HCT116 (cell line): ENCODE results near the gene CAMK2N1. TPM values are rescaled to one million over a fixed set of nuclear protein-coding genes. Genes with fewer than 3 reads are reported as not detected.
A peak's percentile ranks its signal among the peaks of the same experiment; 100 is the strongest.

Source experiments
- ATAC-seq: fragments of 200-7000 bp; cut with Tn5 transposase; 2 replicates; pipeline ENCODE4 v1.9.1; 2020; ENCODE audit warnings: mild to moderate bottlenecking, moderate library complexity
- BruUV-seq: library from RNA; stranded (reverse); fragments of 400-500 nt; replicated peaks from 2 replicates; lab custom pipeline; 2021; lab: Mats Ljungman, UMichigan
- CTCF ChIA-PET: fragments of 300-600 bp; sonication (Branson Sonifier 250); formaldehyde crosslinking; loops from one replicate; lab custom pipeline; 2021; ENCODE audit warnings: antibody characterized with exemption; lab: Charles Lee
- POLR2A ChIA-PET: fragments of 300-600, 350-600 bp; sonication (Branson Sonifier 250); formaldehyde crosslinking; loops from one replicate; lab custom pipeline; 2021; ENCODE audit warnings: antibody characterized with exemption; lab: Charles Lee
- RAD21 ChIA-PET, 2 experiments: fragments of 300-600 bp; sonication (Branson Sonifier 250); formaldehyde crosslinking; loops; one replicate each; lab custom pipeline; 2023; ENCODE audit warnings: low total read pairs in 2 of 2; ENCODE audit not compliant: uncharacterized antibody in 2 of 2, unreplicated experiment in 2 of 2, low non-redundant PET in 1 of 2; lab: Charles Lee
- DNase-seq: peaks from one replicate; pipeline ENCODE4 v3.0.0-alpha.2; 2010; ENCODE audit warnings: low read depth, low spot score
- H2AFZ ChIP-seq: fragments of 200-600 bp; shearing (Covaris generic), sonication (generic); 2 replicates; pipeline ENCODE4 v1.6.1; 2017; ENCODE audit warnings: low read depth, mixed run types, mixed read lengths, antibody characterized with exemption, low read length; ENCODE audit not compliant: poor library complexity, severe bottlenecking
- H3K27ac ChIP-seq: 2 replicates; pipeline ENCODE4 v1.5.1; 2012; ENCODE audit warnings: low read depth, low read length
- H3K27me3 ChIP-seq: fragments of 200-600 bp; sonication (generic); 2 replicates; pipeline ENCODE4 v1.6.1; 2016; ENCODE audit warnings: mixed run types, low read length, mixed read lengths; ENCODE audit not compliant: insufficient read depth
- H3K36me3 ChIP-seq, 2 experiments: fragments of 200-500 bp in 1 of 2; fragments of 200-600 bp in 1 of 2; sonication (Bioruptor generic) in 1 of 2; sonication (generic) in 1 of 2; 2 replicates each; pipeline versions ENCODE4 v1.5.1 to v1.6.1; 2014 to 2016; ENCODE audit warnings: low read length in 2 of 2, inconsistent platforms in 1 of 2, mixed read lengths in 1 of 2, mixed run types in 1 of 2; ENCODE audit not compliant: insufficient read depth in 2 of 2, control insufficient read depth in 1 of 2
- H3K4me1 ChIP-seq, 2 experiments: fragments of 200-600 bp in 1 of 2; sonication (generic) in 1 of 2; 2 replicates each; pipeline versions ENCODE4 v1.5.1 to v1.6.1; 2012 to 2017; ENCODE audit warnings: low read length in 2 of 2, inconsistent platforms in 1 of 2, mild to moderate bottlenecking in 1 of 2, mixed read lengths in 1 of 2, mixed run types in 1 of 2, moderate library complexity in 1 of 2; ENCODE audit not compliant: insufficient read depth in 2 of 2, control insufficient read depth in 1 of 2
- H3K4me2 ChIP-seq: fragments of 200-600 bp; sonication (generic); 2 replicates; pipeline ENCODE4 v1.6.1; 2017; ENCODE audit warnings: mixed run types, low read length, mixed read lengths
- H3K4me3 ChIP-seq, 2 experiments: fragments of 200-600 bp in 1 of 2; sonication (generic) in 1 of 2; replicated peaks in 1 of 2; 2 replicates each; pipeline ENCODE4 v1.5.1; 2011 to 2016; ENCODE audit warnings: low read length in 2 of 2, control low read depth in 1 of 2, low read depth in 1 of 2, mild to moderate bottlenecking in 1 of 2, mixed read lengths in 1 of 2, mixed run types in 1 of 2
- H3K79me2 ChIP-seq: fragments of 200-600 bp; sonication (generic); 2 replicates; pipeline ENCODE4 v1.6.1; 2017; ENCODE audit warnings: mild to moderate bottlenecking, mixed run types, low read length, moderate library complexity, mixed read lengths; ENCODE audit not compliant: insufficient read depth
- H3K9ac ChIP-seq: fragments of 200-600 bp; sonication (generic); 2 replicates; pipeline ENCODE4 v1.6.1; 2016; ENCODE audit warnings: low read length, mixed read lengths
- H3K9me2 ChIP-seq: fragments of 200-600 bp; sonication (generic), shearing (Covaris generic); 2 replicates; pipeline ENCODE4 v1.6.1; 2017; ENCODE audit warnings: mixed run types, mild to moderate bottlenecking, moderate library complexity; ENCODE audit not compliant: insufficient read depth
- H3K9me3 ChIP-seq, 2 experiments: fragments of 200-500 bp in 1 of 2; fragments of 200-600 bp in 1 of 2; sonication (Bioruptor generic) in 1 of 2; sonication (generic) in 1 of 2; 2 replicates each; pipeline ENCODE4 v1.6.1; 2014 to 2017; ENCODE audit warnings: low read length in 2 of 2, mixed read lengths in 2 of 2, inconsistent platforms in 1 of 2, low read depth in 1 of 2, mild to moderate bottlenecking in 1 of 2, mixed run types in 1 of 2, moderate library complexity in 1 of 2; ENCODE audit not compliant: control insufficient read depth in 1 of 2, insufficient read depth in 1 of 2
- H4K20me1 ChIP-seq: fragments of 200-600 bp; sonication (generic), shearing (Covaris generic); 2 replicates; pipeline ENCODE4 v1.6.1; 2017; ENCODE audit warnings: mixed run types, mild to moderate bottlenecking, moderate library complexity; ENCODE audit not compliant: insufficient read depth
- CEBPB ChIP-seq: IDR thresholded peaks from 2 replicates; pipeline ENCODE4 v1.6.1; 2012; ENCODE audit warnings: low read depth
- ELF1 ChIP-seq: IDR thresholded peaks from 2 replicates; pipeline ENCODE4 v1.6.1; 2012; ENCODE audit warnings: low read depth, borderline replicate concordance
- POLR2A ChIP-seq: IDR thresholded peaks from 2 replicates; pipeline ENCODE4 v1.7.0; 2011; ENCODE audit warnings: borderline replicate concordance; ENCODE audit not compliant: insufficient read depth, insufficient read length; ENCODE audit errors: extremely low read depth
- POLR2AphosphoS5 ChIP-seq: IDR thresholded peaks from 2 replicates; pipeline ENCODE4 v1.6.1; 2011; ENCODE audit warnings: mild to moderate bottlenecking, low read depth, low read length, moderate library complexity
- RAD21 ChIP-seq: IDR thresholded peaks from 2 replicates; pipeline ENCODE4 v1.6.1; 2012; ENCODE audit warnings: low read depth, mild to moderate bottlenecking
- SIN3A ChIP-seq: IDR thresholded peaks from 2 replicates; pipeline ENCODE4 v1.6.1; 2012; ENCODE audit warnings: low read depth
- SP1 ChIP-seq: IDR thresholded peaks from 2 replicates; pipeline ENCODE4 v1.6.1; 2012; ENCODE audit warnings: low read depth
- SRF ChIP-seq: IDR thresholded peaks from 2 replicates; pipeline ENCODE4 v1.6.1; 2012; ENCODE audit warnings: low read depth
- ZNF274 ChIP-seq: fragments of 200-500 bp; sonication (Bioruptor generic); IDR thresholded peaks from 2 replicates; pipeline ENCODE4 v1.6.1; 2014; ENCODE audit warnings: mild to moderate bottlenecking, low read depth, low read length, inconsistent platforms
- intact Hi-C: fragments of 100-400 bp; cut with micrococcal nuclease; formaldehyde crosslinking; loops from 2 replicates; pipeline ENCODE4 v1.10.0; 2022
- total RNA-seq: library from RNA; stranded (reverse); gene quantifications from one replicate; pipeline ENCODE4 v1.2.1, GENCODE V29; 2021; ENCODE audit not compliant: unreplicated experiment
- TF ChIP-seq, protein P1 (sequence below): IDR thresholded peaks from 2 replicates; pipeline ENCODE4 v1.6.1; 2012; ENCODE audit warnings: low read depth
- TF ChIP-seq, protein P2 (sequence below), 3 experiments: fragments of 200-600 bp in 1 of 3; sonication (generic) in 1 of 3; IDR thresholded peaks in 2 of 3; conservative IDR thresholded peaks in 1 of 3; 2 replicates each; pipeline ENCODE4 v1.5.1; 2012 to 2017; ENCODE audit warnings: low read depth in 2 of 3, low read length in 2 of 3, antibody characterized with exemption in 1 of 3, borderline replicate concordance in 1 of 3, control low read depth in 1 of 3, mild to moderate bottlenecking in 1 of 3, mixed read lengths in 1 of 3, mixed run types in 1 of 3, moderate library complexity in 1 of 3; ENCODE audit not compliant: insufficient read depth in 1 of 3
- TF ChIP-seq, protein P3 (sequence below): IDR thresholded peaks from 2 replicates; pipeline ENCODE4 v1.6.1; 2012

CAMK2N1 gene
- total RNA-seq, 1 experiment from 2014 or later, result 20.5 TPM

DNA sequence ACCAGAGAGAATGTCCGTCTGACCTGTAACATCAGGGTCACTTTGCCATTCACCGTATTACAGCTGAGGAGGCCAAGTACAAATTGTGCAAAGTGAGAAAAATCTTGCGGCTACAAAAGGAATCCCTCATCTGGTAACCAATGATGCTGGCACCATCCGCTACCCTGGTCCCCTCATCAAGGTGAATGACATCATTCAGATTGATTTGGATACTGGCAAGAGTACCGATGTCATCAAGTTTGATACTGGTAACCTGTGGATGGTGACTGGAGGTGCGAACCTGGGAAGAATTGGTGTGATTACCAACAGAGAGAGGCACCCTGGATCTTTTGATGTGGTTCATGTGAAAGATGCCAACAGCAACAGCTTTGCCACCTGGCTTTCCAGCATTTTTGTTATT is 40.3 kb upstream of the CAMK2N1 start:
- CTCF ChIA-PET, result interaction anchor here (1.0 kb wide), 1 partner anchor 107 kb away, joined by 3 read pairs; no protein-coding TSS in a partner anchor
- BruUV-seq, result no TSS peak
- POLR2A ChIA-PET, result no interaction called here

DNA sequence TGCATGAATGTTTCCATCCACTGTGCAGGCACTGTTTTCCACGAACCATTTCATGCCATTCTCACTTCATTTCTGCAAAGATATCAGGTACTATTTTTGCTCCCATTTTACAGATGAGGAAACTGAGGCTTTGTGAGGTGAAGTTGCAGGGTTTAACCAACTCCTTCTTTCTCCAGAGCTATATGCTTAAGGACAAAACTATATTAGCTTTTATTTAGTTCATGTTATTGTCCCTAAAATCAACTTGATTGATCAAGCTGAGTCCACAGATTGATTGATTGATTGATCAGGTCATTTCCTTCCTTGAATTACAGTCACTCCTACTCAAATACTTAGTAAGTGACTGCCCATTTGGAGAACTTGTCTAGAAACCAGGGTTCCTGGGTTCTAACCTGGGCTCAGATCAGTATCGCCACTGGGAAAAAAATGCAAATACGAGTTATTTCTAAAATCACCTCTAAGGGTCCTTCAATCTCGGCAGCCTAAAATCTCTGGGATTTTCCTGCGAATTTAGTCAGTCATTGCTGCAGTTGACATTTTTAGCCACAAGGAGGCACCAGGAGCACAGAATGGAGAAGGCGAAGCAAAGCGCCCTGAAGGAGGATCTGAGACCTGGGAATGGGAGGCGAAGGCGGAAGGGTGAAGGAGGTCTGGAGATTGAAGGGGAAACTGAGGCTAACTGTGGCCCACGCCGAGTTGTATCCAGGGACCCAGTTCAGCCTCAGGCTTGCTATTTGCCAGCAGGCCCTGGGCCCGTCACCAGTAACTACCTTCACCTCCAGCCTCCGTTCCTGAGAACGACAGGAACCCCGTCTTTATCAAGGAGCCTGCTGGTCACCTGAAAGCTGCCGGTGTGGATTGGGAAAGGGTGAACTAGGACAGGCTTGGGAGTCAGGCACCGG is 36.2 kb upstream of the CAMK2N1 start:
- H3K4me3 ChIP-seq, result peak overlapping the region in 1 of 2 experiments; percentile 18; a peak in 2 of 4 replicates
- POLR2A ChIA-PET, result interaction anchor here (1.2 to 1.4 kb wide), 2 partner anchors 13 to 139 kb away, joined by 3 read pairs; partner anchors contain the start of gene DDOST
- RAD21 ChIA-PET, result no interaction called here
- no peaks in the 10 kb centered on the region for H3K79me2 ChIP-seq
- peak overlapping the region; percentile 66 for H3K4me2 ChIP-seq
- H3K27ac ChIP-seq, result no peak overlapping the region
- H3K4me1 ChIP-seq, result peaks cover 0 to 8% of the 10 kb centered on the region in 2 experiments; a peak in 2 of 4 replicates
- H3K27me3 ChIP-seq, result no peaks in the 10 kb centered on the region
- intact Hi-C loops, result loop anchor here (1.0 to 2.0 kb wide), 4 partner anchors 53 to 673 kb away; partner anchors contain the start of gene PINK1
- CTCF ChIA-PET, result interaction anchor here (1.1 kb wide), 1 partner anchor 175 kb away, joined by 5 read pairs; no protein-coding TSS in a partner anchor
- H4K20me1 ChIP-seq, result no peaks in the 10 kb centered on the region
- H3K9me2 ChIP-seq, result no peaks in the 10 kb centered on the region
- no peaks in the 10 kb centered on the region for H3K9me3 ChIP-seq
- H3K36me3 ChIP-seq, result no peaks in the 10 kb centered on the region
- DNase-seq (peak; percentile 81), ATAC-seq (peak; percentile 94)
- BruUV-seq, result no TSS peak
- peak overlapping the region; percentile 99 for H2AFZ ChIP-seq
- H3K9ac ChIP-seq, result 0 out of 2 replicates have a peak overlapping the region, but pooled peaks have one; percentile 22
- TF ChIP-seq ZNF274 (no peak), CEBPB (no peak), SRF (no peak), ELF1 (no peak), SIN3A (no peak), RAD21 (peak; percentile 99)
- TF ChIP-seq, protein P1, sequence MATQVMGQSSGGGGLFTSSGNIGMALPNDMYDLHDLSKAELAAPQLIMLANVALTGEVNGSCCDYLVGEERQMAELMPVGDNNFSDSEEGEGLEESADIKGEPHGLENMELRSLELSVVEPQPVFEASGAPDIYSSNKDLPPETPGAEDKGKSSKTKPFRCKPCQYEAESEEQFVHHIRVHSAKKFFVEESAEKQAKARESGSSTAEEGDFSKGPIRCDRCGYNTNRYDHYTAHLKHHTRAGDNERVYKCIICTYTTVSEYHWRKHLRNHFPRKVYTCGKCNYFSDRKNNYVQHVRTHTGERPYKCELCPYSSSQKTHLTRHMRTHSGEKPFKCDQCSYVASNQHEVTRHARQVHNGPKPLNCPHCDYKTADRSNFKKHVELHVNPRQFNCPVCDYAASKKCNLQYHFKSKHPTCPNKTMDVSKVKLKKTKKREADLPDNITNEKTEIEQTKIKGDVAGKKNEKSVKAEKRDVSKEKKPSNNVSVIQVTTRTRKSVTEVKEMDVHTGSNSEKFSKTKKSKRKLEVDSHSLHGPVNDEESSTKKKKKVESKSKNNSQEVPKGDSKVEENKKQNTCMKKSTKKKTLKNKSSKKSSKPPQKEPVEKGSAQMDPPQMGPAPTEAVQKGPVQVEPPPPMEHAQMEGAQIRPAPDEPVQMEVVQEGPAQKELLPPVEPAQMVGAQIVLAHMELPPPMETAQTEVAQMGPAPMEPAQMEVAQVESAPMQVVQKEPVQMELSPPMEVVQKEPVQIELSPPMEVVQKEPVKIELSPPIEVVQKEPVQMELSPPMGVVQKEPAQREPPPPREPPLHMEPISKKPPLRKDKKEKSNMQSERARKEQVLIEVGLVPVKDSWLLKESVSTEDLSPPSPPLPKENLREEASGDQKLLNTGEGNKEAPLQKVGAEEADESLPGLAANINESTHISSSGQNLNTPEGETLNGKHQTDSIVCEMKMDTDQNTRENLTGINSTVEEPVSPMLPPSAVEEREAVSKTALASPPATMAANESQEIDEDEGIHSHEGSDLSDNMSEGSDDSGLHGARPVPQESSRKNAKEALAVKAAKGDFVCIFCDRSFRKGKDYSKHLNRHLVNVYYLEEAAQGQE, result no peak
- TF ChIP-seq, protein P2, sequence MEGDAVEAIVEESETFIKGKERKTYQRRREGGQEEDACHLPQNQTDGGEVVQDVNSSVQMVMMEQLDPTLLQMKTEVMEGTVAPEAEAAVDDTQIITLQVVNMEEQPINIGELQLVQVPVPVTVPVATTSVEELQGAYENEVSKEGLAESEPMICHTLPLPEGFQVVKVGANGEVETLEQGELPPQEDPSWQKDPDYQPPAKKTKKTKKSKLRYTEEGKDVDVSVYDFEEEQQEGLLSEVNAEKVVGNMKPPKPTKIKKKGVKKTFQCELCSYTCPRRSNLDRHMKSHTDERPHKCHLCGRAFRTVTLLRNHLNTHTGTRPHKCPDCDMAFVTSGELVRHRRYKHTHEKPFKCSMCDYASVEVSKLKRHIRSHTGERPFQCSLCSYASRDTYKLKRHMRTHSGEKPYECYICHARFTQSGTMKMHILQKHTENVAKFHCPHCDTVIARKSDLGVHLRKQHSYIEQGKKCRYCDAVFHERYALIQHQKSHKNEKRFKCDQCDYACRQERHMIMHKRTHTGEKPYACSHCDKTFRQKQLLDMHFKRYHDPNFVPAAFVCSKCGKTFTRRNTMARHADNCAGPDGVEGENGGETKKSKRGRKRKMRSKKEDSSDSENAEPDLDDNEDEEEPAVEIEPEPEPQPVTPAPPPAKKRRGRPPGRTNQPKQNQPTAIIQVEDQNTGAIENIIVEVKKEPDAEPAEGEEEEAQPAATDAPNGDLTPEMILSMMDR (IDR thresholded peaks at IDR 0.05 in 2 of 3, conservative IDR thresholded peaks at IDR 0.05 in 1 of 3; ENCODE audit: borderline replicate concordance in 1 of 3, insufficient read depth in 1 of 3, low read depth in 2 of 3, low read length in 2 of 3), result peak; percentile 83 to 96 (median 91)

More for the DNA sequence above, 40.3 kb upstream of the CAMK2N1 start:
- H3K36me3 ChIP-seq, result no peaks in the 10 kb centered on the region
- no peak overlapping the region for H3K9ac ChIP-seq
- H3K4me1 ChIP-seq, result peaks cover 0 to 8% of the 10 kb centered on the region in 2 experiments; a peak in 2 of 4 replicates
- no peak for DNase-seq
- H3K9me3 ChIP-seq, result no peaks in the 10 kb centered on the region
- intact Hi-C loops, result no loop called here
- no peak overlapping the region for H3K4me3 ChIP-seq
- H3K79me2 ChIP-seq, result no peaks in the 10 kb centered on the region
- H3K27ac ChIP-seq, result no peak overlapping the region
- no peak for TF ChIP-seq SP1
- TF ChIP-seq RAD21, result no peak
- TF ChIP-seq, protein P3, sequence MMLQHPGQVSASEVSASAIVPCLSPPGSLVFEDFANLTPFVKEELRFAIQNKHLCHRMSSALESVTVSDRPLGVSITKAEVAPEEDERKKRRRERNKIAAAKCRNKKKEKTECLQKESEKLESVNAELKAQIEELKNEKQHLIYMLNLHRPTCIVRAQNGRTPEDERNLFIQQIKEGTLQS, result no peak
- TF ChIP-seq ZNF274, result no peak
- TF ChIP-seq POLR2AphosphoS5, result no peak
- no peak for TF ChIP-seq POLR2A
- TF ChIP-seq, all 23 proteins: peak for 0
- Histone ChIP-seq H3K4me2 (no peak overlapping the region), H2AFZ (no peak overlapping the region), H4K20me1 (no peaks in the 10 kb centered on the region), H3K9me2 (no peaks in the 10 kb centered on the region), H3K27me3 (peaks cover 15% of the 10 kb centered on the region; the same call in 1 of the 2 replicates)
- RAD21 ChIA-PET, result no interaction called here
- ATAC-seq, result no peak
